Measurements from ENCODE around the gene TRMT1.
A peak's percentile ranks its signal among the peaks of the same experiment; 100 is the strongest.
"Not testable (repeated sequence)": the region's sequence is repeated elsewhere in the genome, so short reads cannot be mapped to it uniquely, and the experiment has no call there.

The TRMT1 gene

GRCh38 chr19:13150187-13150930 is 33.8 kb upstream of the TRMT1 start, which contains the start of the genes IER2 and STX10:
Gene IER2, plus strand, starts transcription at chr19:13150411. Its CDS starts 2,776 bp downstream, at chr19:13153187.
Gene STX10, minus strand, starts transcription at chr19:13150375. Its CDS starts 202 bp downstream, at chr19:13150173.
- peak; percentile 88 for DNase-seq

GRCh38 chr19:13149628-13150186 is 33.2 kb upstream of the TRMT1 start:
- DNase-seq, result peak; percentile 22

GRCh38 chr19:13149173-13149627 is 32.7 kb upstream of the TRMT1 start:
- not testable (repeated sequence) for DNase-seq

- DNase-seq, result no peak
Observed at GRCh38 chr19:13146763-13147563, 30.4 kb upstream of the TRMT1 start.

GRCh38 chr19:13139633-13140311 is 23.2 kb upstream of the TRMT1 start:
- no peak for DNase-seq

- no peak for DNase-seq
Observed at GRCh38 chr19:13138916-13139198, 22.3 kb upstream of the TRMT1 start.

GRCh38 chr19:13138171-13138915 is 21.8 kb upstream of the TRMT1 start:
- DNase-seq, result no peak

- DNase-seq, result no peak
Observed at GRCh38 chr19:13137290-13137794, 20.8 kb upstream of the TRMT1 start.

GRCh38 chr19:13135068-13136062 is 18.8 kb upstream of the TRMT1 start:
- DNase-seq, result no peak

- no peak for DNase-seq
Observed at GRCh38 chr19:13134626-13135025, 18.1 kb upstream of the TRMT1 start.

GRCh38 chr19:13133241-13133870 is 16.8 kb upstream of the TRMT1 start:
- DNase-seq, result no peak

GRCh38 chr19:13132471-13133180 is 16.1 kb upstream of the TRMT1 start:
- DNase-seq, result no peak

GRCh38 chr19:13130886-13131490 is 14.4 kb upstream of the TRMT1 start:
- DNase-seq, result no peak

GRCh38 chr19:13129384-13129783 is 12.8 kb upstream of the TRMT1 start:
- DNase-seq, result no peak

- no peak for DNase-seq
Observed at GRCh38 chr19:13128583-13128982, 12.0 kb upstream of the TRMT1 start.

GRCh38 chr19:13127811-13128575 is 11.5 kb upstream of the TRMT1 start:
- DNase-seq, result no peak

- no peak for DNase-seq
Observed at GRCh38 chr19:13127051-13127450, 10.5 kb upstream of the TRMT1 start.
